Measurements from ENCODE around the gene FCER1G.

- TF ChIP-seq SP2 (tag by site-specific recombination; IDR thresholded peaks at IDR 0.05) (no peak), CTCF (tag by site-specific recombination; IDR thresholded peaks at IDR 0.05) (no peak), MEIS1 (CRISPR knock-in tag; IDR thresholded peaks at IDR 0.05; ENCODE audit: borderline replicate concordance) (no peak), ZNF274 (IDR thresholded peaks at IDR 0.05; ENCODE audit: low read length) (no peak), ZNF274 (tag by site-specific recombination; IDR thresholded peaks at IDR 0.05; ENCODE audit: borderline replicate concordance) (no peak), ZNF473 (tag by site-specific recombination; IDR thresholded peaks at IDR 0.05) (no peak), ZNF157 (tag by site-specific recombination; IDR thresholded peaks at IDR 0.05) (no peak), YY2 (tag by site-specific recombination; IDR thresholded peaks at IDR 0.05) (no peak)
Observed at GRCh38 chr1:161171696-161172095, 43.4 kb upstream of the FCER1G start.
